Keratinocyte (primary cell): Measurements from ENCODE around the gene TPBGL.

ENCODE experiments used
- EZH2 ChIP-seq: IDR thresholded peaks from one replicate; pipeline ENCODE4 v1.6.1; 2012; ENCODE audit warnings: inconsistent platforms, mild to moderate bottlenecking, low read length, moderate library complexity
- TF ChIP-seq, protein P1 (sequence below), 3 experiments: IDR thresholded peaks in 1 of 3; conservative IDR thresholded peaks in 1 of 3; optimal IDR thresholded peaks in 1 of 3; 2 replicates in 2 of 3; 3 replicates in 1 of 3; pipeline versions ENCODE3 to v1.5.1; 2011; ENCODE audit warnings: low read length in 3 of 3, mild to moderate bottlenecking in 3 of 3, moderate library complexity in 2 of 3, control low read depth in 1 of 3, inconsistent platforms in 1 of 3; ENCODE audit not compliant: insufficient read depth in 2 of 3; ENCODE audit errors: extremely low read depth in 1 of 3

DNA sequence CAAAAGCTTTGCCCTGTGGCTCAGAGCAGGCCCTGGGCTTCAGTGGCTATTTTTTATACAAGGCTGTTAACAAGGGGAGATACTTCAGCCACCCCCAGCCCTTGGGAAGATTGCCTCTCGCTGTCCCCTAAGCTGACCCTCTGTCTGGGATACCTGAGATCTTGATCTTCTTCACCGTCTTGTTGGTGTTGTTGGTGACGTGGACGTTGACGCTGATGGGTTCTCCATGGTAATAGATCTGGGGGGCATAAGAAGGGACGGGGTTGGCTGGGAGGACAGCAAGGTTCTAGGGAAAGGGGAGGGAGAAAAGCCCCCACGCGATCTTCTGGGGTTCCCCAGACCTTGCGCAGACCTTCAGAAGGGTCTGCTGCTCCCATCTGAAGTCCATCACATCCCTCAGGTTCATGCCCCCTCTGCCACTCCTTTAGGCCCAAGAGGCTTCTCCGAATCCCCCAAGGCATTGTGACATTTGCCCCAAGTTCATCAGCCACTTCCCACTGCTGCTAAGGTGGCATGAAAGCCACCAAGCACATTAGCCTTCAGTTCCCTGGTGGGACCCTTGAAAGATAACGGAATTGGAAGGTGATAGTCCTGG, 36.7 kb downstream of the TPBGL start:
- no peak for TF ChIP-seq EZH2
- TF ChIP-seq, protein P1, sequence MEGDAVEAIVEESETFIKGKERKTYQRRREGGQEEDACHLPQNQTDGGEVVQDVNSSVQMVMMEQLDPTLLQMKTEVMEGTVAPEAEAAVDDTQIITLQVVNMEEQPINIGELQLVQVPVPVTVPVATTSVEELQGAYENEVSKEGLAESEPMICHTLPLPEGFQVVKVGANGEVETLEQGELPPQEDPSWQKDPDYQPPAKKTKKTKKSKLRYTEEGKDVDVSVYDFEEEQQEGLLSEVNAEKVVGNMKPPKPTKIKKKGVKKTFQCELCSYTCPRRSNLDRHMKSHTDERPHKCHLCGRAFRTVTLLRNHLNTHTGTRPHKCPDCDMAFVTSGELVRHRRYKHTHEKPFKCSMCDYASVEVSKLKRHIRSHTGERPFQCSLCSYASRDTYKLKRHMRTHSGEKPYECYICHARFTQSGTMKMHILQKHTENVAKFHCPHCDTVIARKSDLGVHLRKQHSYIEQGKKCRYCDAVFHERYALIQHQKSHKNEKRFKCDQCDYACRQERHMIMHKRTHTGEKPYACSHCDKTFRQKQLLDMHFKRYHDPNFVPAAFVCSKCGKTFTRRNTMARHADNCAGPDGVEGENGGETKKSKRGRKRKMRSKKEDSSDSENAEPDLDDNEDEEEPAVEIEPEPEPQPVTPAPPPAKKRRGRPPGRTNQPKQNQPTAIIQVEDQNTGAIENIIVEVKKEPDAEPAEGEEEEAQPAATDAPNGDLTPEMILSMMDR (optimal IDR thresholded peaks at IDR 0.05 in 1 of 3, IDR thresholded peaks at IDR 0.05 in 1 of 3, conservative IDR thresholded peaks at IDR 0.05 in 1 of 3; ENCODE audit: extremely low read depth in 1 of 3, insufficient read depth in 2 of 3, low read length in 3 of 3), result no peak
